ENCODE results near the gene PRR3. TPM values are rescaled to one million over a fixed set of nuclear protein-coding genes. Genes with fewer than 3 reads are reported as not detected.

PRR3 gene
- polyA plus RNA-seq, 3 donors from 2014 or later = 1.0 to 9.0 (median 3.6) TPM

DNA sequence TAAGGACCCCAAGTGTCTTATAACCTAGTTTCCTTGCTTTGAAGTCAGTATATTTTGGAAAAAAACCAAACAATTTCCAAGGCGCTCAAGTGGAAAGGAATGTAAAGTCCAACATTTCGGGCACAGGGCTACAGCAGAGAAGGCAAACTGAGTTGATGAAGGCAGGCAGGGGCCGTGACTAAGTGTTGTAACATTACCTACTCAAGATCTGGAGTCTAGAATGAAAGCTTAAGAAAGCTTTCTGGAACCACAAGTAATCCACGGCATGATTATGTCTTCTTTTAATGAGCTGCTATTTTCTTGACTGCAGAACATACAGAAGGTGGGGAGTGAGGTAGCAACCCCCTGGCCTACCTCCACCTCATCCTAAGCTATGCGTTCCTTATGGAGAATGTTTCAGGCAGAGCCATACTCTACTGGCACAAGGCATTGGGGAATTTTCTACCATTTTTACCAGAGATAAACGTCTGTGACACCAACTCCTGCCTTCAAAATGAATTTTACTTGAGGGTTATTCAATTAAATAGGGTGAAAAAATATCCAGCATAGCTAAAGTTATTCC is 55.7 kb downstream of the PRR3 start:
- no peak for DNase-seq
- Mint-ChIP-seq H3K4me3 (no peak overlapping the region), H3K9me3 (peaks cover 0 to 9% (median 2%) of the 10 kb centered on the region in 6 donors), H3K27me3 (ENCODE audit: low read depth in 3 of 3) (peaks cover 29 to 37% (median 34%) of the 10 kb centered on the region in 3 donors), H3K27ac (peak overlapping the region; percentile 99 to 100 (median 100)), H3K4me1 (peaks cover 51 to 65% of the 10 kb centered on the region in 2 donors), H3K36me3 (peaks cover 24 to 43% (median 35%) of the 10 kb centered on the region in 3 donors)

Other genes with a start within 250 kb of the PRR3 start
- 10 to 100 TPM in 2 of 3 donors, 1 to 10 TPM in 1; 3.3 to 16.1 (median 10.6) TPM for gene TRIM39, start 230.4 kb upstream of the PRR3 start, polyA plus RNA-seq
- 10 to 100 TPM; 55.3 to 57.0 (median 55.4) TPM for gene RPP21, start 212.1 kb upstream of the PRR3 start, polyA plus RNA-seq
- 1,000 to 10,000 TPM; 2,819 to 4,179 (median 3,086) TPM for gene HLA-E, start 67.8 kb upstream of the PRR3 start, polyA plus RNA-seq
- gene GNL1, start 806 bp upstream of the PRR3 start, polyA plus RNA-seq = 10 to 100 TPM; 32.6 to 38.6 (median 35.0) TPM
- 10 to 100 TPM in 2 of 3 donors, 1 to 10 TPM in 1; 4.3 to 50.1 (median 15.2) TPM for gene ABCF1, start 14.1 kb downstream of the PRR3 start, polyA plus RNA-seq
- 10 to 100 TPM in 2 of 3 donors, 1 to 10 TPM in 1; 5.5 to 30.0 (median 12.9) TPM for gene PPP1R10, start 59.9 kb downstream of the PRR3 start, polyA plus RNA-seq
- 100 to 1,000 TPM in 2 of 3 donors, 10 to 100 TPM in 1; 86.6 to 114 (median 102) TPM for gene MRPS18B, start 60.5 kb downstream of the PRR3 start, polyA plus RNA-seq
- gene ATAT1, start 69.6 kb downstream of the PRR3 start, polyA plus RNA-seq = 1 to 10 TPM in 1 of 3 donors, under 1 TPM in 1, not detected in 1; 0.43 to 3.1 TPM
- 10 to 100 TPM in 1 of 3 donors, 1 to 10 TPM in 2; 4.3 to 16.5 (median 9.8) TPM for gene C6orf136, start 89.8 kb downstream of the PRR3 start, polyA plus RNA-seq
- 10 to 100 TPM; 13.6 to 33.9 (median 14.4) TPM for gene DHX16, start 115.7 kb downstream of the PRR3 start, polyA plus RNA-seq
- gene PPP1R18, start 129.3 kb downstream of the PRR3 start, polyA plus RNA-seq = 100 to 1,000 TPM; 178 to 308 (median 245) TPM
- gene NRM, start 133.7 kb downstream of the PRR3 start, polyA plus RNA-seq = 10 to 100 TPM in 1 of 3 donors, 1 to 10 TPM in 2; 6.7 to 20.1 (median 8.4) TPM
- 10 to 100 TPM in 1 of 3 donors, 1 to 10 TPM in 1, not detected in 1; 3.0 to 16.5 TPM for gene MDC1, start 160.0 kb downstream of the PRR3 start, polyA plus RNA-seq
- gene TUBB, start 163.1 kb downstream of the PRR3 start, polyA plus RNA-seq = 100 to 1,000 TPM in 1 of 3 donors, 10 to 100 TPM in 2; 80.8 to 215 (median 84.0) TPM
- gene FLOT1, start 185.4 kb downstream of the PRR3 start, polyA plus RNA-seq = 100 to 1,000 TPM; 148 to 214 (median 174) TPM
- gene IER3, start 187.3 kb downstream of the PRR3 start, polyA plus RNA-seq = 1 to 10 TPM; 1.0 to 2.7 (median 1.6) TPM